H1 (cell line): ENCODE results near the gene FOXL3. TPM values are rescaled to one million over a fixed set of nuclear protein-coding genes. Genes with fewer than 3 reads are reported as not detected.

Experiments
- CTCF ChIA-PET: fragments of 300-600 bp; sonication (Branson Sonifier 250); formaldehyde crosslinking; loops from one replicate; lab custom pipeline; 2021; ENCODE audit not compliant: partially characterized antibody; lab: Charles Lee
- POLR2A ChIA-PET: fragments of 300-600 bp; sonication (Branson Sonifier 250); formaldehyde crosslinking; loops from one replicate; lab custom pipeline; 2021; ENCODE audit warnings: inconsistent platforms; ENCODE audit not compliant: partially characterized antibody; lab: Charles Lee
- DNase-seq, 2 experiments: peaks; one replicate each; pipeline versions ENCODE4 v3.0.0 to v3.0.0-alpha.2; 2010 to 2022; ENCODE audit warnings: low spot score in 2 of 2, low read depth in 1 of 2, mixed read lengths in 1 of 2
- FAIRE-seq: peaks from 2 replicates; lab custom pipeline; 2011; peaks lifted over from hg19 to GRCh38; lab: Jason Lieb, UNC
- H2AFZ ChIP-seq: 2 replicates; pipeline ENCODE4 v1.8.1; 2012; ENCODE audit warnings: low read length, inconsistent platforms
- H2AK5ac ChIP-seq: 2 replicates; pipeline ENCODE4 v1.6.1; 2013; ENCODE audit warnings: low read depth, low read length
- H2BK120ac ChIP-seq: replicated peaks from 2 replicates; pipeline ENCODE3; 2013; ENCODE audit warnings: low read depth, low read length, inconsistent platforms
- H2BK12ac ChIP-seq: 2 replicates; pipeline ENCODE4 v1.6.1; 2013; ENCODE audit warnings: low read depth, low read length
- H2BK15ac ChIP-seq: 2 replicates; pipeline ENCODE4 v1.6.1; 2013; ENCODE audit warnings: low read length
- H2BK20ac ChIP-seq: 2 replicates; pipeline ENCODE4 v1.6.1; 2013; ENCODE audit warnings: low read length
- H2BK5ac ChIP-seq: 2 replicates; pipeline ENCODE4 v1.6.1; 2013; ENCODE audit warnings: low read depth, low read length
- H3K14ac ChIP-seq: 2 replicates; pipeline ENCODE4 v1.6.1; 2013; ENCODE audit warnings: inconsistent platforms; ENCODE audit not compliant: insufficient read length
- H3K18ac ChIP-seq: 2 replicates; pipeline ENCODE4 v1.6.1; 2013; ENCODE audit warnings: low read length; ENCODE audit errors: extremely low read depth
- H3K23ac ChIP-seq: 2 replicates; pipeline ENCODE4 v1.6.1; 2013; ENCODE audit warnings: inconsistent platforms; ENCODE audit not compliant: insufficient read length
- H3K23me2 ChIP-seq: 2 replicates; pipeline ENCODE4 v1.6.1; 2013; ENCODE audit warnings: low read depth, low read length
- H3K27ac ChIP-seq: 2 replicates; pipeline ENCODE4 v1.6.1; 2011; ENCODE audit warnings: low read depth, low read length, inconsistent platforms
- H3K27me3 ChIP-seq, 4 experiments: replicated peaks in 1 of 4; 1 replicate in 1 of 4; 2 replicates in 3 of 4; pipeline versions ENCODE4 v1.6.1 to v1.8.1; 2011 to 2013; ENCODE audit warnings: low read length in 3 of 4, mild to moderate bottlenecking in 3 of 4, inconsistent platforms in 2 of 4, mixed read lengths in 2 of 4, moderate library complexity in 1 of 4; ENCODE audit not compliant: control insufficient read depth in 3 of 4, insufficient read depth in 3 of 4; ENCODE audit errors: extremely low read depth in 1 of 4
- H3K36me3 ChIP-seq, 4 experiments: 2 replicates each; pipeline versions ENCODE4 v1.6.1 to v1.8.1; 2011 to 2013; ENCODE audit warnings: mild to moderate bottlenecking in 4 of 4, low read length in 3 of 4, moderate library complexity in 2 of 4, control low read depth in 1 of 4, inconsistent platforms in 1 of 4; ENCODE audit not compliant: insufficient read depth in 4 of 4, control insufficient read depth in 2 of 4
- H3K4ac ChIP-seq: replicated peaks from 2 replicates; pipeline ENCODE3; 2013; ENCODE audit warnings: low read length, low read depth, mixed read lengths, inconsistent platforms; ENCODE audit not compliant: insufficient read length
- H3K4me1 ChIP-seq, 4 experiments: replicated peaks in 1 of 4; 1 replicate in 1 of 4; 2 replicates in 3 of 4; pipeline versions ENCODE4 v1.6.1 to v1.8.1; 2011 to 2013; ENCODE audit warnings: low read length in 3 of 4, inconsistent platforms in 2 of 4, mixed read lengths in 1 of 4; ENCODE audit not compliant: insufficient read depth in 4 of 4, control insufficient read depth in 3 of 4
- H3K4me2 ChIP-seq, 2 experiments: 2 replicates each; pipeline versions ENCODE4 v1.6.1 to v1.8.1; 2011 to 2013; ENCODE audit warnings: low read depth in 2 of 2, low read length in 2 of 2, control low read depth in 1 of 2, inconsistent platforms in 1 of 2, mild to moderate bottlenecking in 1 of 2; ENCODE audit not compliant: insufficient read depth in 1 of 2
- H3K4me3 ChIP-seq, 4 experiments: fragments of 200-600, 300-600 bp in 1 of 4; sonication (generic), shearing (Covaris generic), sonication (Bioruptor Twin) in 1 of 4; 2 replicates each; pipeline versions ENCODE4 v1.5.1 to v1.8.1; 2011 to 2016; ENCODE audit warnings: low read length in 4 of 4, low read depth in 3 of 4, control low read depth in 2 of 4, inconsistent platforms in 2 of 4, mild to moderate bottlenecking in 2 of 4, mixed read lengths in 1 of 4, moderate library complexity in 1 of 4; ENCODE audit not compliant: insufficient read depth in 2 of 4; ENCODE audit errors: extremely low read depth in 1 of 4
- H3K56ac ChIP-seq: replicated peaks from 2 replicates; pipeline ENCODE3; 2013; ENCODE audit warnings: low read depth, mild to moderate bottlenecking, mixed read lengths, low read length, inconsistent platforms; ENCODE audit not compliant: insufficient read length
- H3K79me1 ChIP-seq: 2 replicates; pipeline ENCODE4 v1.6.1; 2013; ENCODE audit warnings: low read depth, low read length, control low read depth
- H3K79me2 ChIP-seq, 2 experiments: 2 replicates each; pipeline versions ENCODE4 v1.6.1 to v1.8.1; 2012 to 2013; ENCODE audit warnings: low read length in 2 of 2, mild to moderate bottlenecking in 2 of 2, inconsistent platforms in 1 of 2; ENCODE audit not compliant: insufficient read depth in 2 of 2, control insufficient read depth in 1 of 2
- H3K9ac ChIP-seq, 4 experiments: replicated peaks in 1 of 4; 1 replicate in 1 of 4; 2 replicates in 3 of 4; pipeline versions ENCODE4 v1.6.1 to v1.8.1; 2011 to 2013; ENCODE audit warnings: low read depth in 3 of 4, low read length in 3 of 4, control low read depth in 2 of 4, mild to moderate bottlenecking in 2 of 4, moderate library complexity in 2 of 4, inconsistent platforms in 1 of 4; ENCODE audit errors: extremely low read depth in 1 of 4
- H3K9me3 ChIP-seq, 2 experiments: 2 replicates each; pipeline versions ENCODE4 v1.6.1 to v1.8.1; 2012 to 2013; ENCODE audit warnings: mild to moderate bottlenecking in 2 of 2, moderate library complexity in 2 of 2, control low read depth in 1 of 2, inconsistent platforms in 1 of 2, low read depth in 1 of 2, low read length in 1 of 2, mixed read lengths in 1 of 2; ENCODE audit not compliant: insufficient read depth in 2 of 2
- H4K20me1 ChIP-seq, 2 experiments: replicated peaks in 1 of 2; 2 replicates each; pipeline versions ENCODE3 to v1.8.1; 2011 to 2013; ENCODE audit warnings: inconsistent platforms in 2 of 2, low read length in 2 of 2, mild to moderate bottlenecking in 1 of 2; ENCODE audit not compliant: insufficient read depth in 2 of 2, control insufficient read depth in 1 of 2
- H4K5ac ChIP-seq: 2 replicates; pipeline ENCODE4 v1.6.1; 2013; ENCODE audit warnings: low read length, low read depth, mixed read lengths, inconsistent platforms; ENCODE audit not compliant: insufficient read length
- H4K8ac ChIP-seq: 2 replicates; pipeline ENCODE4 v1.8.0; 2013; ENCODE audit warnings: mild to moderate bottlenecking, moderate library complexity, low read length, inconsistent platforms; ENCODE audit not compliant: insufficient read depth; ENCODE audit errors: extremely low read depth
- H4K91ac ChIP-seq: replicated peaks from 2 replicates; pipeline ENCODE3; 2013; ENCODE audit warnings: low read length, mixed read lengths, inconsistent platforms; ENCODE audit not compliant: insufficient read length
- SP4 ChIP-seq: IDR thresholded peaks from 2 replicates; pipeline ENCODE4 v1.6.1; 2012; ENCODE audit warnings: low read length, inconsistent platforms
- ZNF274 ChIP-seq: IDR thresholded peaks from 2 replicates; pipeline ENCODE4 v1.7.0; 2012; ENCODE audit warnings: low read length, borderline replicate concordance; ENCODE audit errors: extremely low read depth
- WGBS, 2 experiments: shearing (Covaris generic) in 1 of 2; methylation state at CpG; one replicate each; pipeline versions ENCODE4 v1.1.6 to v1.1.7; 2013 to 2015; ENCODE audit warnings: low lambda C conversion rate in 2 of 2, mixed read lengths in 2 of 2, inconsistent platforms in 1 of 2, low coverage in 1 of 2, missing lambda C conversion rate in 1 of 2; ENCODE audit not compliant: insufficient replicate concordance in 2 of 2, insufficient coverage in 1 of 2, insufficient read length in 1 of 2; ENCODE audit errors: extremely low coverage in 1 of 2, missing lambda C conversion rate in 1 of 2; 5-methylcytosine and 5-hydroxymethylcytosine counted together
- polyA plus RNA-seq, 7 experiments: library from polyadenylated mRNA; depleted of rRNA in 3 of 7; stranded (reverse) in 5 of 7; unstranded in 2 of 7; fragments of >200 nt in 5 of 7; fragments of 200-250 nt in 2 of 7; gene quantifications; 1 replicate in 5 of 7; 2 replicates in 1 of 7; 4 replicates in 1 of 7; pipeline versions ENCODE4 v1.2.1 to v1.2.3, GENCODE V29; 2011 to 2013; ENCODE audit warnings: missing spikeins in 2 of 7, mixed read lengths in 2 of 7
- total RNA-seq: library from RNA; stranded (reverse); fragmentation: NEBNext Ultra II Directional; extraction: Animal tissue kit (Norgen Biotek cat#: 25700); gene quantifications from 2 replicates; pipeline ENCODE4 v1.2.1, GENCODE V29; 2021
- TF ChIP-seq, protein P1 (sequence below): IDR thresholded peaks from 2 replicates; pipeline ENCODE4 v1.6.1; 2012; ENCODE audit warnings: inconsistent platforms
- TF ChIP-seq, protein P2 (sequence below): IDR thresholded peaks from 2 replicates; pipeline ENCODE4 v1.6.1; 2011; ENCODE audit warnings: low read depth, mild to moderate bottlenecking, low read length; ENCODE audit not compliant: insufficient read depth

Gene FOXL3
- total and polyA plus RNA-seq, 2 of the 8 experiments (the other 6 are each of a cell fraction or from before 2014, with no cell fraction given) = not detected

DNA sequence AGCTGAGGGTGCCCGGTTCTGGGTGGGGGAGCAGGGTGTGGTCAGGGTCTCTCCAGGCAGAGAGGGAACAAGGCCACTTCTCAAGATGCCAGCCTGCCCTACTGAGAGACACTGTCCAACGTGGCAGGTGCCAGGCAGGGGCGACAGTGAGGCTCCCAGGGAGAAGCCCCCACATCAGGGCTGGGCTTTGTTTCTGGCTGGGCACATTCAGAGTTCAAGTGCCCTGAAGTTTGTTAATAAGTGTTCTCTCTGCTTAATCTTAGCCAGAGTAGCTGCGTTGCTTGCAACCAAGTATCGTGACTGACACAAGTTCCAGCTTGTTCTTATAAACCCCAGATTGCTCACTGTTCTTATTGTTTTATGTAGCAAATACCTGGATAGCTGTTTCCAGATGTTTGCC is 21.8 kb downstream of the FOXL3 start:
- ChIA-PET CTCF (interaction anchor here (0.6 to 1.2 kb wide), 4 partner anchors 9 to 470 kb away, joined by 3 to 4 read pairs (median 3); no protein-coding TSS in a partner anchor), POLR2A (interaction anchor here (1.1 kb wide), 1 partner anchor 10 kb away, joined by 3 read pairs; no protein-coding TSS in a partner anchor)
- Histone ChIP-seq H3K4ac (no peak overlapping the region), H3K14ac (no peak overlapping the region), H3K4me1 (no peaks in the 10 kb centered on the region; a peak in 1 of 7 replicates), H4K8ac (no peak overlapping the region), H3K56ac (no peak overlapping the region), H3K9me3 (peaks cover 0 to 6% of the 10 kb centered on the region in 2 experiments; a peak in 2 of 4 replicates), H4K20me1 (no peaks in the 10 kb centered on the region), H2AK5ac (no peak overlapping the region), H2BK15ac (no peak overlapping the region), H3K23me2 (no peaks in the 10 kb centered on the region), H4K91ac (no peak overlapping the region), H2BK12ac (no peak overlapping the region), H3K36me3 (no peaks in the 10 kb centered on the region), H3K4me3 (no peak overlapping the region), H3K4me2 (no peak overlapping the region), H4K5ac (no peak overlapping the region), H2BK20ac (no peak overlapping the region), H3K79me1 (no peaks in the 10 kb centered on the region), H2BK5ac (no peak overlapping the region), H3K27me3 (no peaks in the 10 kb centered on the region), H3K79me2 (no peaks in the 10 kb centered on the region), H3K27ac (no peak overlapping the region), H3K23ac (no peak overlapping the region), H2BK120ac (no peak overlapping the region), H2AFZ (no peak overlapping the region), H3K9ac (no peak overlapping the region), H3K18ac (no peak overlapping the region)
- FAIRE-seq (no peak), DNase-seq (no peak)
- WGBS, 2 experiments = 80% methylated on average over 5 of the region's 5 CpGs; no CpG with 5 or more reads in 1 of the 2 experiments
- no peak for TF ChIP-seq SP4
- TF ChIP-seq, protein P1, sequence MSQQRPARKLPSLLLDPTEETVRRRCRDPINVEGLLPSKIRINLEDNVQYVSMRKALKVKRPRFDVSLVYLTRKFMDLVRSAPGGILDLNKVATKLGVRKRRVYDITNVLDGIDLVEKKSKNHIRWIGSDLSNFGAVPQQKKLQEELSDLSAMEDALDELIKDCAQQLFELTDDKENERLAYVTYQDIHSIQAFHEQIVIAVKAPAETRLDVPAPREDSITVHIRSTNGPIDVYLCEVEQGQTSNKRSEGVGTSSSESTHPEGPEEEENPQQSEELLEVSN = no peak
- TF ChIP-seq, protein P2, sequence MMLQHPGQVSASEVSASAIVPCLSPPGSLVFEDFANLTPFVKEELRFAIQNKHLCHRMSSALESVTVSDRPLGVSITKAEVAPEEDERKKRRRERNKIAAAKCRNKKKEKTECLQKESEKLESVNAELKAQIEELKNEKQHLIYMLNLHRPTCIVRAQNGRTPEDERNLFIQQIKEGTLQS = no peak
- TF ChIP-seq ZNF274 = no peak
